Stimulated activated memory B cell treated with anti-CD40 and anti-IgM and Interleukin-4, amounts not matched to agents 10 μg/mL and 1 μg/mL and 100 μg/mL, for 72 hours (primary cell): ENCODE data around the gene GAMT.

Experiments used
- ATAC-seq: fragments of 150-1000 bp; cut with Tn5 transposase; 2 replicates; pipeline ENCODE4 v1.10.0; 2021
- H3K27ac Mint-ChIP-seq: one replicate; pipeline ENCODE4 v1.8.0; 2022; ENCODE audit warnings: mild to moderate bottlenecking, mixed read lengths
- H3K27me3 Mint-ChIP-seq: one replicate; pipeline ENCODE4 v1.8.0; 2022; ENCODE audit warnings: mixed read lengths
- H3K36me3 Mint-ChIP-seq: one replicate; pipeline ENCODE4 v1.8.0; 2022; ENCODE audit warnings: mixed read lengths
- H3K4me1 Mint-ChIP-seq: one replicate; pipeline ENCODE4 v1.8.0; 2022; ENCODE audit warnings: mixed read lengths
- H3K4me3 Mint-ChIP-seq: one replicate; pipeline ENCODE4 v1.8.0; 2022; ENCODE audit warnings: mild to moderate bottlenecking, moderate library complexity, mixed read lengths
- H3K9me3 Mint-ChIP-seq: one replicate; pipeline ENCODE4 v1.8.0; 2022; ENCODE audit warnings: mixed read lengths

The GAMT gene

GRCh38 chr19:1416014-1416841, 14.9 kb upstream of the GAMT start:
- Mint-ChIP-seq H3K27me3 (no peaks in the 10 kb centered on the region), H3K9me3 (no peaks in the 10 kb centered on the region), H3K4me1 (peaks cover 58% of the 10 kb centered on the region), H3K4me3 (no peak overlapping the region), H3K27ac (no peak overlapping the region), H3K36me3 (peaks cover 34% of the 10 kb centered on the region)
- ATAC-seq: no peak

- H3K4me3 Mint-ChIP-seq: no peak overlapping the region
- H3K4me1 Mint-ChIP-seq: peaks cover 78% of the 10 kb centered on the region
- peaks cover 37% of the 10 kb centered on the region for H3K36me3 Mint-ChIP-seq
- no peak overlapping the region for H3K27ac Mint-ChIP-seq
- H3K27me3 Mint-ChIP-seq: no peaks in the 10 kb centered on the region
- ATAC-seq: no peak
- H3K9me3 Mint-ChIP-seq: no peaks in the 10 kb centered on the region
These were observed 11.9 kb upstream of the GAMT start for GRCh38 chr19:1412995-1413800.

DNA sequence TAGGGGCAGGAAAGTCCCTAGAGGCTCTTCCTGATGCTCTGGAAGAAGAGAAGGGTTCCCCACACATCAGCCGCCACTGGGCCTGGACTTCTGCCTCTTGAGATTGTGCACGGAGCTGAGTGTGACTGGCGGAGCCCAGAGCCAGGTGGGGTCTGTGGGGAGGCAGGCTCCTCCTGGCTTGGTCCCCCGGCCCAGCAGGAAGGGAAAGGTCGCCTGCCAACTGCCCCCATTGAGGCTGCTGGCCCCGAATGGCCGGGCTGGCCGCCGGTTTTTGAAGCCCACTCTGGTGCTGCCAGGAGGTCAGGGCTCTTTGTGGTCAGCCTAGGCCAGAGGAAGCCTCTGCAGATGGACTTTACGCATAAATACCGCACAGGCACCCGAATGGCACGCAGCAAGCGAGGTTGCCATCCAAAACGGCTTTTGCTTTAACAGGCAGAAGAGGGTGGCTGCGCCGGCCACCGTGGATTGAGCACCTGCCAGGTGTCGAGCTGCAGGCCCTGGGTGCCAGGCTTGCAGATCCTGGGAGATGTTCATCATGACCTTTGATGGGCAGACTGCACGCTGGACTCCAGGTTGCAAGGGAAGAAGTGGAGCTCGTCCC, 11.1 kb upstream of the GAMT start:
- Mint-ChIP-seq H3K9me3 (no peaks in the 10 kb centered on the region), H3K27ac (peak overlapping the region; percentile 51), H3K27me3 (no peaks in the 10 kb centered on the region), H3K4me1 (peaks cover 74% of the 10 kb centered on the region), H3K4me3 (no peak overlapping the region), H3K36me3 (peaks cover 33% of the 10 kb centered on the region)
- no peak for ATAC-seq

GRCh38 chr19:1411255-1412191, 10.2 kb upstream of the GAMT start:
- Mint-ChIP-seq H3K27me3 (no peaks in the 10 kb centered on the region), H3K9me3 (no peaks in the 10 kb centered on the region), H3K27ac (peak overlapping the region; percentile 92), H3K4me1 (peaks cover 69% of the 10 kb centered on the region), H3K36me3 (peaks cover 32% of the 10 kb centered on the region), H3K4me3 (no peak overlapping the region)
- no peak for ATAC-seq

DNA sequence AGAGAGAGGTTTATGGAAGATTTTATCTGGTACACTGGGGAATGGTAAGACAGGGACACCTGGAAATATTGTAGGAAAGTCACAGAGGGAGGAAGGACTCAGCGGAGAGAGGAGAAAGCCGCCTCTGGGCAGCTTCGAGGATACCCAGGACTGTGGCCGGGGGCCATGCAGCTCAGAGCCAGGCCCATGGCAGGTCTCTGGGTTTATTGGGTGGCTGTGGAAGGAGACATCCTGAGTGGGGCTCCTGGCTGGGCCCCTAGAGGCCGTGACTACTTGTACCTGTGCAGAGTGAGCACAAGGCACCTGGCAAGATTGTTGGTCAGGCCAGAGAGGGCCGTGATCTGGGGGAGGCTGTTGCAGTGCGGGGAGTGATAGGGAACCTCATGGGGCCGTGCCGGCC, 9.4 kb upstream of the GAMT start:
- H3K4me1 Mint-ChIP-seq: peaks cover 69% of the 10 kb centered on the region
- peaks cover 32% of the 10 kb centered on the region for H3K36me3 Mint-ChIP-seq
- no peaks in the 10 kb centered on the region for H3K9me3 Mint-ChIP-seq
- peak overlapping the region; percentile 92 for H3K27ac Mint-ChIP-seq
- peak overlapping the region; percentile 6 for H3K4me3 Mint-ChIP-seq
- no peak for ATAC-seq
- no peaks in the 10 kb centered on the region for H3K27me3 Mint-ChIP-seq

DNA sequence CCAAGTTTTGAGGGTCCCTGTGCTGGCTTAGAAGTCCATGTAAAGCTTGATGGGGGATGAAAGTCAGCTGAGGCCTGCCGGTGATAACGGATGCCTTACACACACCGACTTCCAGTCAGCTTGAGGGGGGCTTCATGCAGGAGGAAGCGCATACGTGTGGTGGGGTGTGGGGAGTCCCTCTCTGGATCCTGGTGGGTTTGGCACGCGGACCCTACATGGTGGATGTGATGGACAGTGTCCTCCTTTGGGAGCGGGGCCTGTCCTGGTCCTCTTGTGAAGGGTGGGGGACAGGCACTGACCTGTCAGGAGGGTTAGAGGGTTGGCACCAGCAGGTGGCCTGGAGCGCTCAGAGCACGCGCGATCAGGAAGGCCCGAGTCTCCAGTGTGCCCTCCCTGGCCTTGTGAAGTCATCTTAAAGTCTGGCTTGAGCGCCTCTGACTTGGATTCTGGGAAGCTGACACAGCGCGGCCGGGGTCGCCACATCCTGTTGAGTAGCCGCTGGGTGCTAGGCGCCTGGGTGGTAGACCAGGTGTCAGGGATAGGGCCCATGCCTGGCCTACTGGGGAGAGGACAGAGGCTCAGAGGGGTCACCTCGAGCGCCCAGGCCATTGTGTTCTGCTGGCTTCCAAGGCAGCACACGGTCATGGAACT, 8.9 kb upstream of the GAMT start:
- ATAC-seq: no peak
- H3K9me3 Mint-ChIP-seq: no peaks in the 10 kb centered on the region
- H3K27ac Mint-ChIP-seq: peak overlapping the region; percentile 92
- H3K4me3 Mint-ChIP-seq: peak overlapping the region; percentile 30
- peaks cover 65% of the 10 kb centered on the region for H3K4me1 Mint-ChIP-seq
- H3K36me3 Mint-ChIP-seq: peaks cover 32% of the 10 kb centered on the region
- no peaks in the 10 kb centered on the region for H3K27me3 Mint-ChIP-seq

GRCh38 chr19:1409204-1410005, 8.1 kb upstream of the GAMT start:
- Mint-ChIP-seq H3K4me1 (peaks cover 59% of the 10 kb centered on the region), H3K27me3 (no peaks in the 10 kb centered on the region), H3K36me3 (peaks cover 32% of the 10 kb centered on the region), H3K27ac (peak overlapping the region; percentile 92), H3K4me3 (peak overlapping the region; percentile 91), H3K9me3 (no peaks in the 10 kb centered on the region)
- ATAC-seq: no peak

- Mint-ChIP-seq H3K4me1 (peaks cover 58% of the 10 kb centered on the region), H3K36me3 (peaks cover 31% of the 10 kb centered on the region)
These were observed 7.2 kb upstream of the GAMT start for GRCh38 chr19:1408300-1409203.

DNA sequence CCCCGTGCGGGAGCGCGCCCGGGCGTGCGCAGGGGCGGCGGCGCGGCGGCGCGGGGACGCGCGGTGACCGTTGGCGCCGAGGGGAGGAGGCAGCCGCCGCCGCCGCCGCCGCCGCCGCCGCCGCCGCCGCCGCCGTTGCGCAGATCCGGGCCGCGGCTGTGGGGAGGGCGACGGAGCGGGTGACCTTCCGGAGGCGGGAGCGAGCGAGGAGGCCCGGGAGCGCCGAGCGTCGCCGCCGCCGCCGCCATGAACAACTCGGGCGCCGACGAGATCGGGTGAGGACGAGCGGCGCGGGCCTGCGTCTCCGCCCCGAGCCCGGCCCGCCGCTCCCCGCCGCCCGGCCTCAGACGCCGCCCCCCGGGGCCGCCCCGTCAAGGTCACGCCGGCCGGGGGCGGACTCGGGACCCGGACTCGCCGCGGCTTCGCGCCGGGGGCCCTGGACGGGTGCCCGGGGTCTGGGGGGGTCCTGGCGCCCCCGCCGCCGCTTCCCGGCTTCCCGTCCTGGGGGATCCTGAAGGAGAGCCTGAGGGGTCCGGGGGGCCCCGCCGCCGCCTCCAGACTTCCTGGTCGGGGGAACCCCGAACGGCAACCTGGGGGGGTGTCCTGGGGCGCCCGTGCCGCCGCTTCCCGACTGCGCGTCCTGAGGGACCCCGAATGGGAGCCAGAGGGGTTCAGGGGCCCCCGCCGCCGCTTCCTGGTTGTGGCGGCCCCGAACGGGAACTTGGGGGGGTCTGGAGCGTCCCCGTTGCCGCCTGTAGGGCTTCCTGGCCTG, 6.4 kb upstream of the GAMT start, which contains the start of gene DAZAP1:
DAZAP1 (plus strand) TSS at position 59 of the 772 bp plus-strand sequence; CDS start at position 247, 188 bp downstream.
- Mint-ChIP-seq H3K36me3 (peaks cover 24% of the 10 kb centered on the region), H3K4me1 (peaks cover 58% of the 10 kb centered on the region), H3K27ac (peak within 1 kb of the TSS; percentile 92), H3K9me3 (no peaks in the 10 kb centered on the region), H3K27me3 (peaks cover 14% of the 10 kb centered on the region), H3K4me3 (peak within 1 kb of the TSS; percentile 91)
- ATAC-seq: peak; percentile 67

More at GRCh38 chr19:1408300-1409203, 7.2 kb upstream of the GAMT start:
- peak overlapping the region; percentile 92 for H3K27ac Mint-ChIP-seq
- peaks cover 5% of the 10 kb centered on the region for H3K27me3 Mint-ChIP-seq
- peak overlapping the region; percentile 91 for H3K4me3 Mint-ChIP-seq
- H3K9me3 Mint-ChIP-seq: no peaks in the 10 kb centered on the region
- peak; percentile 26 for ATAC-seq

- Mint-ChIP-seq H3K36me3 (peaks cover 24% of the 10 kb centered on the region), H3K27me3 (peaks cover 18% of the 10 kb centered on the region), H3K9me3 (no peaks in the 10 kb centered on the region), H3K4me3 (peak overlapping the region; percentile 69), H3K4me1 (peaks cover 60% of the 10 kb centered on the region), H3K27ac (peak overlapping the region; percentile 81)
- ATAC-seq: peak; percentile 91
These were observed 5.6 kb upstream of the GAMT start for GRCh38 chr19:1406774-1407527.

DNA sequence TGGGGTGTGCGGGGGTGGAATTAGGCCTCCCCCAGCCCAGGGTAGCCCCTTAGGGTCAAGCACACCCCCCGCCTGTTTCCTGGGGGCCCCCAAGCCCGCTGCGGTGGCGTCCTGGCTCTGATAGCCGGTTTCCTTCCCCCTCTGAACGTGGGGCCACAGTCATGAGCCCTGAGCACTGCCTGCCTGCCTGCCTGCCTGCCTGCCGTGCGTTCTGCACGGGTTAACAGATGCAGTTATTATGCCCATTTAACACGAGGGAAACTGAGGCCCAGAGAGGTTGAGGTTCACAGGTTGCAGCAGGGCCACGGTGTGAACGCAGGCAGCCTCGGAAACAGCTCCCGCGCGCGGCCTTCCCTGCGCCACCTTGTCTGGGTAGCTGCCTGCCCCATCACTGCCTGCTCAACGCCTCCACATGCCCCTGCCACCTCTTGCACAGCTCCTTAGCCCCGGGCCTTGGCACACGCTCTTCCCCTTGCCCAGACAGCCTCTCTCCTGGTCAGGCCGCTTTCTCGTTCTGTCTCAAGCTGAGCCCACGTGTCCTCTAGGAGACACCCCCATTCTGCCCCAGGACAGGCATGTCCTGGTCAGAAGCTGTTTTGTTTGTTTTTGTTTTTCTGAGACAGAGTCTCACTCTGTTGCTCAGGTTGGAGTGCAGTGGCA, 1.2 kb upstream of the GAMT start:
- H3K4me1 Mint-ChIP-seq: peaks cover 26% of the 10 kb centered on the region
- ATAC-seq: no peak
- H3K36me3 Mint-ChIP-seq: no peaks in the 10 kb centered on the region
- H3K4me3 Mint-ChIP-seq: peak overlapping the region; percentile 47
- H3K27me3 Mint-ChIP-seq: peaks cover 18% of the 10 kb centered on the region
- H3K27ac Mint-ChIP-seq: no peak overlapping the region
- no peaks in the 10 kb centered on the region for H3K9me3 Mint-ChIP-seq
